Stimulated activated CD4-positive, alpha-beta T cell treated with anti-CD3 and anti-CD28 coated beads, Interleukin-1b, Interleukin-23, amount 100 ng/mL, for 24 hours (primary cell): ENCODE measurements around the gene TSC22D4.

ENCODE experiments used
- DNase-seq, 4 experiments: peaks; one replicate each; pipeline ENCODE4 v3.0.0-alpha.2; 2020; ENCODE audit warnings: low read depth in 4 of 4, low spot score in 1 of 4

The TSC22D4 gene

GRCh38 chr7:100493476-100494264 is 14.7 kb upstream of the TSC22D4 start:
- peak in 1 of 4 experiments; percentile 54 for DNase-seq

GRCh38 chr7:100492738-100493475 is 13.9 kb upstream of the TSC22D4 start:
- DNase-seq, result no peak

- DNase-seq, result no peak
These were observed 12.2 kb upstream of the TSC22D4 start for GRCh38 chr7:100491192-100491578.

GRCh38 chr7:100490483-100491191 is 11.6 kb upstream of the TSC22D4 start:
- DNase-seq, result no peak

- no peak for DNase-seq
These were observed 10.8 kb upstream of the TSC22D4 start for GRCh38 chr7:100489824-100490223.

- DNase-seq, result no peak
These were observed 10.1 kb upstream of the TSC22D4 start for GRCh38 chr7:100489121-100489520.

- no peak for DNase-seq
These were observed 9.5 kb upstream of the TSC22D4 start for GRCh38 chr7:100488333-100489095.

GRCh38 chr7:100486753-100487446 is 7.9 kb upstream of the TSC22D4 start:
- no peak for DNase-seq

GRCh38 chr7:100486111-100486636 is 7.2 kb upstream of the TSC22D4 start:
- DNase-seq, result no peak

- DNase-seq, result no peak
These were observed 6.5 kb upstream of the TSC22D4 start for GRCh38 chr7:100485471-100485876.

- no peak for DNase-seq
These were observed 5.6 kb upstream of the TSC22D4 start for GRCh38 chr7:100484673-100485045.

- peak in 1 of 4 experiments; percentile 41 for DNase-seq
These were observed 5.0 kb upstream of the TSC22D4 start, which contains the start of gene NYAP1 for GRCh38 chr7:100483722-100484672. NYAP1 (plus strand) TSS chr7:100483927; CDS start chr7:100485312, 1,385 bp downstream.

- peak; percentile 58 to 75 (median 72) for DNase-seq
These were observed 4.2 kb upstream of the TSC22D4 start for GRCh38 chr7:100483090-100483721.

- no peak for DNase-seq
These were observed 3.7 kb upstream of the TSC22D4 start for GRCh38 chr7:100482728-100483089.

GRCh38 chr7:100481466-100481865 is 2.5 kb upstream of the TSC22D4 start:
- DNase-seq, result no peak

- no peak for DNase-seq
These were observed 1.1 kb downstream of the TSC22D4 start for GRCh38 chr7:100477871-100478267.

- no peak for DNase-seq
These were observed 1.8 kb downstream of the TSC22D4 start for GRCh38 chr7:100476903-100477870.
